Nephron progenitor cell (in vitro differentiated cells): ENCODE measurements around the gene TEX29.

Experiments
- DNase-seq: peaks from one replicate; pipeline ENCODE4 v3.0.0; 2021
- H3K27ac Mint-ChIP-seq: 2 replicates; pipeline ENCODE4 v1.8.0; 2021; ENCODE audit warnings: mild to moderate bottlenecking, moderate library complexity, mixed read lengths
- H3K27me3 Mint-ChIP-seq: 2 replicates; pipeline ENCODE4 v1.8.0; 2021; ENCODE audit warnings: mild to moderate bottlenecking, low read depth, mixed read lengths; ENCODE audit not compliant: poor library complexity
- H3K36me3 Mint-ChIP-seq: 2 replicates; pipeline ENCODE4 v1.8.0; 2021; ENCODE audit warnings: low read depth, mixed read lengths
- H3K4me1 Mint-ChIP-seq: 2 replicates; pipeline ENCODE4 v1.8.0; 2021; ENCODE audit warnings: mixed read lengths
- H3K4me3 Mint-ChIP-seq: 2 replicates; pipeline ENCODE4 v1.8.0; 2021; ENCODE audit warnings: mild to moderate bottlenecking, moderate library complexity, mixed read lengths
- H3K9me3 Mint-ChIP-seq: 2 replicates; pipeline ENCODE4 v1.8.0; 2021; ENCODE audit warnings: mild to moderate bottlenecking, moderate library complexity, mixed read lengths
- CTCF ChIP-seq: fragments of 200-600 bp; sonication (generic); IDR thresholded peaks from 2 replicates; pipeline ENCODE4 v1.5.0; 2021; ENCODE audit warnings: antibody characterized with exemption

The TEX29 gene

GRCh38 chr13:111315347-111315995 is 5.0 kb upstream of the TEX29 start:
- Mint-ChIP-seq H3K4me3 (no peak overlapping the region), H3K9me3 (peaks cover 32% of the 10 kb centered on the region), H3K27me3 (peaks cover 2% of the 10 kb centered on the region), H3K4me1 (no peaks in the 10 kb centered on the region), H3K27ac (peak overlapping the region; percentile 29), H3K36me3 (peaks cover 41% of the 10 kb centered on the region)
- DNase-seq, result no peak
- no peak for TF ChIP-seq CTCF

GRCh38 chr13:111316161-111316730 is 4.2 kb upstream of the TEX29 start:
- Mint-ChIP-seq H3K27ac (no peak overlapping the region), H3K4me1 (peaks cover 2% of the 10 kb centered on the region), H3K4me3 (no peak overlapping the region), H3K27me3 (peaks cover 2% of the 10 kb centered on the region), H3K9me3 (peaks cover 24% of the 10 kb centered on the region), H3K36me3 (peaks cover 33% of the 10 kb centered on the region)
- no peak for TF ChIP-seq CTCF
- no peak for DNase-seq

GRCh38 chr13:111317042-111317550 is 3.3 kb upstream of the TEX29 start:
- Mint-ChIP-seq H3K27me3 (peaks cover 2% of the 10 kb centered on the region), H3K9me3 (peaks cover 15% of the 10 kb centered on the region), H3K4me3 (no peak overlapping the region), H3K36me3 (peaks cover 24% of the 10 kb centered on the region), H3K27ac (no peak overlapping the region), H3K4me1 (peaks cover 4% of the 10 kb centered on the region)
- no peak for TF ChIP-seq CTCF
- DNase-seq, result no peak

GRCh38 chr13:111317571-111318345 is 2.7 kb upstream of the TEX29 start:
- H3K36me3 Mint-ChIP-seq, result peaks cover 18% of the 10 kb centered on the region
- no peak overlapping the region for H3K4me3 Mint-ChIP-seq
- peaks cover 4% of the 10 kb centered on the region for H3K4me1 Mint-ChIP-seq
- peaks cover 2% of the 10 kb centered on the region for H3K27me3 Mint-ChIP-seq
- no peak for TF ChIP-seq CTCF
- H3K9me3 Mint-ChIP-seq, result peaks cover 9% of the 10 kb centered on the region
- DNase-seq, result no peak
- H3K27ac Mint-ChIP-seq, result peak overlapping the region; percentile 57

- no peak for DNase-seq
- TF ChIP-seq CTCF, result no peak
- no peak overlapping the region for H3K4me3 Mint-ChIP-seq
- peaks cover 3% of the 10 kb centered on the region for H3K9me3 Mint-ChIP-seq
- H3K4me1 Mint-ChIP-seq, result peaks cover 8% of the 10 kb centered on the region
- peaks cover 11% of the 10 kb centered on the region for H3K36me3 Mint-ChIP-seq
- peak overlapping the region; percentile 57 for H3K27ac Mint-ChIP-seq
- no peaks in the 10 kb centered on the region for H3K27me3 Mint-ChIP-seq
These were observed 2.1 kb upstream of the TEX29 start for GRCh38 chr13:111318386-111318785.
